H1 (cell line): Measurements from ENCODE around the gene NCBP2.

Experiments
- EP300 ChIP-seq, 2 experiments: IDR thresholded peaks; 1 replicate in 1 of 2; 2 replicates in 1 of 2; pipeline ENCODE4 v1.6.1; 2011 to 2012; ENCODE audit warnings: low read depth in 2 of 2, low read length in 2 of 2, mild to moderate bottlenecking in 2 of 2, borderline replicate concordance in 1 of 2, inconsistent platforms in 1 of 2, moderate library complexity in 1 of 2
- FOSL1 ChIP-seq: IDR thresholded peaks from 2 replicates; pipeline ENCODE4 v1.6.1; 2011; ENCODE audit warnings: mild to moderate bottlenecking, low read depth, low read length, moderate library complexity; ENCODE audit not compliant: insufficient read depth
- JUND ChIP-seq: IDR thresholded peaks from 2 replicates; pipeline ENCODE4 v1.6.1; 2011; ENCODE audit warnings: mild to moderate bottlenecking, improper control_type of control experiment, low read length
- MAFK ChIP-seq: IDR thresholded peaks from 2 replicates; pipeline ENCODE4 v1.6.1; 2012; ENCODE audit warnings: low read depth, mild to moderate bottlenecking, improper control_type of control experiment, low read length
- POLR2AphosphoS5 ChIP-seq: IDR thresholded peaks from 2 replicates; pipeline ENCODE4 v1.6.1; 2011; ENCODE audit warnings: low read depth, low read length
- SP1 ChIP-seq: IDR thresholded peaks from 2 replicates; pipeline ENCODE4 v1.6.1; 2011; ENCODE audit warnings: low read depth, low read length
- TAF1 ChIP-seq: IDR thresholded peaks from 2 replicates; pipeline ENCODE4 v1.6.1; 2011; ENCODE audit warnings: mild to moderate bottlenecking, low read depth, low read length
- YY1 ChIP-seq: IDR thresholded peaks from 2 replicates; pipeline ENCODE4 v1.6.1; 2011; ENCODE audit warnings: low read depth, mild to moderate bottlenecking, low read length
- TF ChIP-seq, protein P1 (sequence below), 3 experiments: IDR thresholded peaks; 1 replicate in 2 of 3; 2 replicates in 1 of 3; pipeline versions ENCODE4 v1.5.1 to v1.6.1; 2011; ENCODE audit warnings: low read length in 3 of 3, mild to moderate bottlenecking in 3 of 3, inconsistent platforms in 2 of 3, low read depth in 1 of 3, moderate library complexity in 1 of 3; ENCODE audit not compliant: insufficient read depth in 1 of 3; ENCODE audit errors: control extremely low read depth in 1 of 3

DNA sequence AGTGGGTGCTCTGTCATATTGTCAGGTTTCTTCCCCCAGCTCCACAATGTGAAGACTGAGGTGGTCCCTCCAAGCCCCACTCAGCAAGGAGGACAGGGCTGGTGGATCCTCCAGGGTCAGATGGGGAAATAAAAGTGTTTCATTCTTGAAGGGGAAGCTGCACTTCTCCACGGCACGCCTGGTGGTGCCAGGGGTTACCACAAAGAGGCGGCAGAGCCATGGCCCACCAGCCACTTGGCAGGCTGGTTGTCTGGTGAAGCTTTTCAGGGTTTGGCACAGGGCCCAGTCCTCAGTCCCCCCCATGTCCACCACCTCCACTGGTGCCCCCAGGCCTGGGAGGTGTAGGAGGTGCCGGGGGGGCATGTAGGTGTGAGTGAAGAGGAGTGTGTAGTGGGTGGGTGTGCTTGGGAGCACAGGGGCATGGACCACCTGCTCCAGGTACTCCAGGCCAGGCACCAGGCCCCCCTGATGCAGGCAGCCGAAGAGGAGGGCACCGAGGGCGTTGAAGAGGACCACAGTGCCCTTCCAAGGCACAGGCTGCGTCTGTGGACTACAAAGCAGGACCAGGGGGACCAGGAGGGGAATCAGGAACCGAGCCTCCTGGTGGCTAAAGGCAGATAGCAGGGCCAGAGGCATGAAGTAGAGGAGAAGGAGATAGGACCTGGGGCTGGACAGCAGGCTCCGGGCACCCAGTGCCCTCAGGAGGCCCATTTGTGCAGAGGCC lies 5.0 kb upstream of the NCBP2 start:
- TF ChIP-seq YY1 = no peak
- TF ChIP-seq FOSL1 = no peak
- no peak for TF ChIP-seq JUND
- TF ChIP-seq POLR2AphosphoS5 = no peak
- TF ChIP-seq EP300 (IDR thresholded peaks at IDR 0.05; ENCODE audit: borderline replicate concordance in 1 of 2, low read depth in 2 of 2, low read length in 2 of 2) = no peak
- TF ChIP-seq, protein P1, sequence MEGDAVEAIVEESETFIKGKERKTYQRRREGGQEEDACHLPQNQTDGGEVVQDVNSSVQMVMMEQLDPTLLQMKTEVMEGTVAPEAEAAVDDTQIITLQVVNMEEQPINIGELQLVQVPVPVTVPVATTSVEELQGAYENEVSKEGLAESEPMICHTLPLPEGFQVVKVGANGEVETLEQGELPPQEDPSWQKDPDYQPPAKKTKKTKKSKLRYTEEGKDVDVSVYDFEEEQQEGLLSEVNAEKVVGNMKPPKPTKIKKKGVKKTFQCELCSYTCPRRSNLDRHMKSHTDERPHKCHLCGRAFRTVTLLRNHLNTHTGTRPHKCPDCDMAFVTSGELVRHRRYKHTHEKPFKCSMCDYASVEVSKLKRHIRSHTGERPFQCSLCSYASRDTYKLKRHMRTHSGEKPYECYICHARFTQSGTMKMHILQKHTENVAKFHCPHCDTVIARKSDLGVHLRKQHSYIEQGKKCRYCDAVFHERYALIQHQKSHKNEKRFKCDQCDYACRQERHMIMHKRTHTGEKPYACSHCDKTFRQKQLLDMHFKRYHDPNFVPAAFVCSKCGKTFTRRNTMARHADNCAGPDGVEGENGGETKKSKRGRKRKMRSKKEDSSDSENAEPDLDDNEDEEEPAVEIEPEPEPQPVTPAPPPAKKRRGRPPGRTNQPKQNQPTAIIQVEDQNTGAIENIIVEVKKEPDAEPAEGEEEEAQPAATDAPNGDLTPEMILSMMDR (IDR thresholded peaks at IDR 0.05; ENCODE audit: control extremely low read depth in 1 of 3, insufficient read depth in 1 of 3, low read depth in 1 of 3, low read length in 3 of 3) = peak; percentile 33 to 44 (median 37); a peak in 3 of 4 replicates
- TF ChIP-seq TAF1 = no peak
- no peak for TF ChIP-seq SP1
- no peak for TF ChIP-seq MAFK
